ENCODE measurements around the gene FUBP1. TPM values are rescaled to one million over a fixed set of nuclear protein-coding genes. Genes with fewer than 3 reads are reported as not detected.

The FUBP1 gene
- total RNA-seq, 2 experiments from 2014 or later: 234 to 301 TPM

DNA sequence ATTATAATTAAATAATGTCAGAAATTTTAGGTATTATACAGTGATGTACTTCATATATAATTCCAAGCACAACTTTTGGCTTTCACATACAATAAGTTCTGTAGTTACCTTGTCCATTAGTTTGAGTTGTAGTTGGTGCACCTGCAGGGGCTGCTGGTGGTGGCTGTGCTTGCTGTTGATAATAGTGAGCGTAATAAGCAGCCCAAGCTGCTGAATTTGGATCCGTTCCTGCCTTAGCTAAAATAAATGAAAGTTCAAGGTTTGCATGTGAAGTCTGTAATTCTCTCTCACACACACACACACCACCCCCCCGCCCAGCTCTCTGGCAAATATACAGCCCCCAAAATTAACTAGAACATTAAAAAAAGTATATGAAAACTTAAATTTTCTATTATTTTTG lies 22.4 kb downstream of the FUBP1 start:
- peaks cover 12% of the 10 kb centered on the region for H3K4me1 ChIP-seq (ENCODE audit: insufficient read depth, low read length, poor library complexity, severe bottlenecking)
- DNase-seq (ENCODE audit: low spot score): no peak
- peaks cover 100% of the 10 kb centered on the region for H3K36me3 ChIP-seq (ENCODE audit: insufficient read depth, low read length)
- H3K79me2 ChIP-seq (ENCODE audit: insufficient read depth, low read depth, low read length): peaks cover 56% of the 10 kb centered on the region; the same call in 1 of the 2 replicates
- no peaks in the 10 kb centered on the region for H3K9me2 ChIP-seq (ENCODE audit: insufficient read depth, low read length)
- TF ChIP-seq EZH2phosphoT487 (IDR thresholded peaks at IDR 0.05; ENCODE audit: borderline replicate concordance, low read depth, low read length): no peak
- TF ChIP-seq, protein P1, sequence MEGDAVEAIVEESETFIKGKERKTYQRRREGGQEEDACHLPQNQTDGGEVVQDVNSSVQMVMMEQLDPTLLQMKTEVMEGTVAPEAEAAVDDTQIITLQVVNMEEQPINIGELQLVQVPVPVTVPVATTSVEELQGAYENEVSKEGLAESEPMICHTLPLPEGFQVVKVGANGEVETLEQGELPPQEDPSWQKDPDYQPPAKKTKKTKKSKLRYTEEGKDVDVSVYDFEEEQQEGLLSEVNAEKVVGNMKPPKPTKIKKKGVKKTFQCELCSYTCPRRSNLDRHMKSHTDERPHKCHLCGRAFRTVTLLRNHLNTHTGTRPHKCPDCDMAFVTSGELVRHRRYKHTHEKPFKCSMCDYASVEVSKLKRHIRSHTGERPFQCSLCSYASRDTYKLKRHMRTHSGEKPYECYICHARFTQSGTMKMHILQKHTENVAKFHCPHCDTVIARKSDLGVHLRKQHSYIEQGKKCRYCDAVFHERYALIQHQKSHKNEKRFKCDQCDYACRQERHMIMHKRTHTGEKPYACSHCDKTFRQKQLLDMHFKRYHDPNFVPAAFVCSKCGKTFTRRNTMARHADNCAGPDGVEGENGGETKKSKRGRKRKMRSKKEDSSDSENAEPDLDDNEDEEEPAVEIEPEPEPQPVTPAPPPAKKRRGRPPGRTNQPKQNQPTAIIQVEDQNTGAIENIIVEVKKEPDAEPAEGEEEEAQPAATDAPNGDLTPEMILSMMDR (conservative IDR thresholded peaks at IDR 0.05; ENCODE audit: low read length): no peak
- H3K4me2 ChIP-seq (ENCODE audit: low read length): no peak overlapping the region
- H3K4me3 ChIP-seq (ENCODE audit: low read depth, low read length, poor library complexity, severe bottlenecking): no peak overlapping the region
- BruUV-seq (replicated peaks): no TSS peak
- peaks cover 12% of the 10 kb centered on the region; the same call in 1 of the 2 replicates for H4K20me1 ChIP-seq (ENCODE audit: insufficient read depth, low read length)
- no peak overlapping the region for H3K27ac ChIP-seq (ENCODE audit: low read depth, low read length, poor library complexity, severe bottlenecking)
- H3K9me3 ChIP-seq (ENCODE audit: low read length): no peaks in the 10 kb centered on the region
- ChIA-PET POLR2A (interaction anchor here (0.5 to 2.8 kb wide), 11 partner anchors 8 to 48 kb away, joined by 3 to 15 read pairs (median 3); partner anchors contain the start of gene DNAJB4), CTCF (ENCODE audit: unreplicated experiment) (no interaction called here)
- H2AFZ ChIP-seq (ENCODE audit: low read length): no peak overlapping the region
- intact Hi-C loops (cut with micrococcal nuclease; ENCODE audit: unreplicated experiment): no loop called here

DNA sequence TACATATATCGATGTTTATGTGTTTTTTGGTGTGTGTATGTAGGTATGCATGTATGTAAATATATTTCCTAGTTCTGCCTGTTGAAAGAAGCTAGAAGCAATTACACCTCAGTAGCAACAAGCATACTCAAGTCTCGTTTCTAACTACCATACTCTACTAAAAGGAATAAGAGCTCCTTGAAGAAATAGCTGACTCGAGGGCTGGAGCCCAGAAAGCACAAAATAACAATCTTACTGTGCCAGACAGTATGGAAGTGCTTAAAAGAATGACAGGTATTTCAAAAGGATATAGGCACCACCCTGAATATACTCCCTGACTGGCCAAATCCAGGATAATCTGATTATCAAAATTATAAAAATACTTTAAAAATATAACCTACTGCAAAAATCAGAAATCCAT lies 23.2 kb downstream of the FUBP1 start:
- CTCF ChIA-PET (ENCODE audit: unreplicated experiment): no interaction called here
- no peak for TF ChIP-seq EZH2phosphoT487 (IDR thresholded peaks at IDR 0.05; ENCODE audit: borderline replicate concordance, low read depth, low read length)
- TF ChIP-seq, protein P1 (conservative IDR thresholded peaks at IDR 0.05; ENCODE audit: low read length): no peak
- Histone ChIP-seq H3K4me2 (ENCODE audit: low read length) (no peak overlapping the region), H3K4me3 (ENCODE audit: low read depth, low read length, poor library complexity, severe bottlenecking) (no peak overlapping the region), H3K36me3 (ENCODE audit: insufficient read depth, low read length) (peaks cover 100% of the 10 kb centered on the region), H3K9me2 (ENCODE audit: insufficient read depth, low read length) (no peaks in the 10 kb centered on the region), H3K79me2 (ENCODE audit: insufficient read depth, low read depth, low read length) (peaks cover 57% of the 10 kb centered on the region; the same call in 1 of the 2 replicates), H4K20me1 (ENCODE audit: insufficient read depth, low read length) (0 out of 2 replicates have a peak, but pooled peaks cover 13% of the 10 kb centered on the region), H3K27ac (ENCODE audit: low read depth, low read length, poor library complexity, severe bottlenecking) (no peak overlapping the region), H3K9me3 (ENCODE audit: low read length) (no peaks in the 10 kb centered on the region), H3K4me1 (ENCODE audit: insufficient read depth, low read length, poor library complexity, severe bottlenecking) (peaks cover 19% of the 10 kb centered on the region), H2AFZ (ENCODE audit: low read length) (no peak overlapping the region)
- intact Hi-C loops (cut with micrococcal nuclease; ENCODE audit: unreplicated experiment): no loop called here
- no peak for DNase-seq (ENCODE audit: low spot score)
- BruUV-seq (replicated peaks): no TSS peak
- POLR2A ChIA-PET: interaction anchor here (0.6 to 2.8 kb wide), 9 partner anchors 9 to 1562 kb away, joined by 3 to 15 read pairs (median 3); partner anchors contain the start of gene DNAJB4

DNA sequence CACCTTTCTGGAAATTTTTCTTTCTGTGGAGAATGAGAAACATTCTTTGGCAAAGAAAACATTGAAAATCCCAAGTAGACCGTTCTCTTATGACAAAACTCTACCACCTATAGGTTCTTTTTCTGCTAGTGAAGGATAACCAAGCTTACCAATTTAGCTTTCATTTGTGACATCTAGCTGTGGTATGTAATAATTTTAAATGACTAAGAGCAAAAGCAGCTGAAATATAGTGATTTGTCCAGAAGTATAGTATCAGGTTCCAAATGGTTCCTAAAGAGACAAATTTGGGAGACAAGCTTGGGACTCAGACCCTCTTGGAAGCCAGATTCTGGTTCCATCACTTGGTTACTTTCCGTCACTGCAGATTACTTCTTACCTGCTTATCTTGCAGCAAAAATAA lies 24.4 kb downstream of the FUBP1 start:
- POLR2A ChIA-PET: interaction anchor here (1.0 to 1.3 kb wide), 2 partner anchors 11 to 24 kb away, joined by 3 to 4 read pairs; partner anchors contain the start of gene FUBP1
- no peak for DNase-seq (ENCODE audit: low spot score)
- intact Hi-C loops (cut with micrococcal nuclease; ENCODE audit: unreplicated experiment): loop anchor here (5.0 kb wide), 1 partner anchor 48 kb away; the partner anchor contains the start of gene DNAJB4
- no TSS peak for BruUV-seq (replicated peaks)
- TF ChIP-seq, protein P1 (conservative IDR thresholded peaks at IDR 0.05; ENCODE audit: low read length): no peak
- TF ChIP-seq EZH2phosphoT487 (IDR thresholded peaks at IDR 0.05; ENCODE audit: borderline replicate concordance, low read depth, low read length): no peak
- Histone ChIP-seq H3K9me2 (ENCODE audit: insufficient read depth, low read length) (no peaks in the 10 kb centered on the region), H3K79me2 (ENCODE audit: insufficient read depth, low read depth, low read length) (peaks cover 57% of the 10 kb centered on the region; the same call in 1 of the 2 replicates), H3K36me3 (ENCODE audit: insufficient read depth, low read length) (peaks cover 100% of the 10 kb centered on the region), H4K20me1 (ENCODE audit: insufficient read depth, low read length) (peaks cover 15% of the 10 kb centered on the region; the same call in 1 of the 2 replicates), H3K4me3 (ENCODE audit: low read depth, low read length, poor library complexity, severe bottlenecking) (no peak overlapping the region), H2AFZ (ENCODE audit: low read length) (no peak overlapping the region), H3K9me3 (ENCODE audit: low read length) (no peaks in the 10 kb centered on the region), H3K4me2 (ENCODE audit: low read length) (no peak overlapping the region), H3K4me1 (ENCODE audit: insufficient read depth, low read length, poor library complexity, severe bottlenecking) (peaks cover 31% of the 10 kb centered on the region), H3K27ac (ENCODE audit: low read depth, low read length, poor library complexity, severe bottlenecking) (no peak overlapping the region)
- CTCF ChIA-PET (ENCODE audit: unreplicated experiment): no interaction called here

Measured in OCI-LY7 (cell line).